IMR-90 (cell line): ENCODE data around the gene CDON. TPM values are rescaled to one million over a fixed set of nuclear protein-coding genes. Genes with fewer than 3 reads are reported as not detected.

ENCODE experiments used
- ATAC-seq: fragments of 200-7000 bp; cut with Tn5 transposase; 2 replicates; pipeline ENCODE4 v1.9.1; 2020; ENCODE audit warnings: low read depth, mild to moderate bottlenecking, moderate library complexity
- BruUV-seq: library from RNA; stranded (reverse); fragments of 400-500 nt; replicated peaks from 2 replicates; lab custom pipeline; 2021; lab: Mats Ljungman, UMichigan
- CTCF ChIA-PET: fragments of 300-600 bp; formaldehyde crosslinking; extraction: SDS; loops from one replicate; lab custom pipeline; 2021; ENCODE audit warnings: antibody characterized with exemption; lab: Yijun Ruan, JAX
- POLR2A ChIA-PET: fragments of 300-600 bp; sonication (Branson Sonifier 250); formaldehyde crosslinking; loops from one replicate; lab custom pipeline; 2022; ENCODE audit warnings: antibody characterized with exemption; ENCODE audit not compliant: unreplicated experiment; lab: Charles Lee
- DNase-seq: peaks from one replicate; pipeline ENCODE4 v3.0.0; 2013
- H2AFZ ChIP-seq: replicated peaks from 2 replicates; pipeline ENCODE3; 2013; ENCODE audit warnings: low read length, mild to moderate bottlenecking; ENCODE audit not compliant: poor library complexity
- H2AK5ac ChIP-seq: 2 replicates; pipeline ENCODE4 v1.6.1; 2013; ENCODE audit warnings: low read depth, low read length, inconsistent platforms
- H2AK9ac ChIP-seq: replicated peaks from 2 replicates; pipeline ENCODE3; 2013; ENCODE audit warnings: mild to moderate bottlenecking, low read depth, low read length, moderate library complexity; ENCODE audit not compliant: poor library complexity
- H2BK120ac ChIP-seq: 2 replicates; pipeline ENCODE4 v1.6.1; 2013; ENCODE audit warnings: low read depth, low read length, inconsistent platforms
- H2BK15ac ChIP-seq: 3 replicates; pipeline ENCODE4 v1.6.1; 2013; ENCODE audit warnings: low read depth, low read length, inconsistent platforms
- H2BK20ac ChIP-seq: 2 replicates; pipeline ENCODE4 v1.6.1; 2013; ENCODE audit warnings: low read depth, mild to moderate bottlenecking, inconsistent platforms, low read length, moderate library complexity
- H2BK5ac ChIP-seq: 2 replicates; pipeline ENCODE4 v1.6.1; 2013; ENCODE audit warnings: mild to moderate bottlenecking, low read depth, low read length, inconsistent platforms; ENCODE audit not compliant: poor library complexity, severe bottlenecking
- H3K14ac ChIP-seq: replicated peaks from 2 replicates; pipeline ENCODE4 v1.6.1; 2013; ENCODE audit warnings: low read depth, low read length, inconsistent platforms
- H3K18ac ChIP-seq: 2 replicates; pipeline ENCODE4 v1.6.1; 2013; ENCODE audit warnings: low read depth, low read length, control low read depth
- H3K23ac ChIP-seq: 2 replicates; pipeline ENCODE4 v1.6.1; 2013; ENCODE audit warnings: low read depth, low read length, inconsistent platforms
- H3K27ac ChIP-seq: 2 replicates; pipeline ENCODE4 v1.5.1; 2013; ENCODE audit warnings: mild to moderate bottlenecking, control low read depth, low read length; ENCODE audit not compliant: insufficient read depth
- H3K27me3 ChIP-seq: 2 replicates; pipeline ENCODE4 v1.6.1; 2013; ENCODE audit warnings: low read length; ENCODE audit not compliant: control insufficient read depth, insufficient read depth
- H3K36me3 ChIP-seq: 2 replicates; pipeline ENCODE4 v1.6.1; 2013; ENCODE audit warnings: low read length, mixed read lengths; ENCODE audit not compliant: control insufficient read depth, insufficient read depth
- H3K4ac ChIP-seq: 2 replicates; pipeline ENCODE4 v1.6.1; 2013; ENCODE audit warnings: low read depth, low read length, inconsistent platforms
- H3K4me1 ChIP-seq: 2 replicates; pipeline ENCODE4 v1.6.1; 2013; ENCODE audit warnings: low read length, mixed read lengths; ENCODE audit not compliant: control insufficient read depth, insufficient read depth
- H3K4me2 ChIP-seq: 2 replicates; pipeline ENCODE4 v1.6.1; 2013; ENCODE audit warnings: low read depth, mild to moderate bottlenecking, control low read depth, low read length, moderate library complexity
- H3K4me3 ChIP-seq: 2 replicates; pipeline ENCODE4 v1.5.1; 2013; ENCODE audit warnings: low read depth, mild to moderate bottlenecking, control low read depth, low read length, moderate library complexity; ENCODE audit not compliant: insufficient read depth
- H3K56ac ChIP-seq: 2 replicates; pipeline ENCODE4 v1.6.1; 2013; ENCODE audit warnings: low read length, inconsistent platforms; ENCODE audit not compliant: insufficient read depth; ENCODE audit errors: extremely low read depth
- H3K79me1 ChIP-seq, 2 experiments: 2 replicates each; pipeline ENCODE4 v1.6.1; 2013; ENCODE audit warnings: low read length in 2 of 2, inconsistent platforms in 1 of 2, low read depth in 1 of 2
- H3K9ac ChIP-seq: 2 replicates; pipeline ENCODE4 v1.6.1; 2013; ENCODE audit warnings: low read depth, low read length, control low read depth
- H3K9me1 ChIP-seq: 2 replicates; pipeline ENCODE4 v1.6.1; 2013; ENCODE audit warnings: low read length, inconsistent platforms; ENCODE audit not compliant: insufficient read depth
- H3K9me3 ChIP-seq: 2 replicates; pipeline ENCODE4 v1.6.1; 2013; ENCODE audit warnings: low read length; ENCODE audit not compliant: control insufficient read depth, insufficient read depth
- H4K20me1 ChIP-seq: 2 replicates; pipeline ENCODE4 v1.6.1; 2013; ENCODE audit warnings: low read length, inconsistent platforms; ENCODE audit not compliant: insufficient read depth
- H4K5ac ChIP-seq: 2 replicates; pipeline ENCODE4 v1.6.1; 2013; ENCODE audit warnings: mild to moderate bottlenecking, low read depth, low read length, control low read depth
- H4K8ac ChIP-seq, 2 experiments: 2 replicates each; pipeline ENCODE4 v1.6.1; 2013; ENCODE audit warnings: low read depth in 2 of 2, low read length in 2 of 2, control low read depth in 1 of 2, inconsistent platforms in 1 of 2
- H4K91ac ChIP-seq: 2 replicates; pipeline ENCODE4 v1.6.1; 2013; ENCODE audit warnings: low read depth, low read length, inconsistent platforms; ENCODE audit not compliant: insufficient read depth
- BHLHE40 ChIP-seq: fragments of 150-350 bp; IDR thresholded peaks from 2 replicates; pipeline ENCODE4 v1.6.1; 2016; ENCODE audit warnings: mild to moderate bottlenecking, low read depth, low read length
- RAD21 ChIP-seq: IDR thresholded peaks from 2 replicates; pipeline ENCODE4 v1.6.1; 2012; ENCODE audit warnings: low read length, improper control_type of control experiment
- WGBS, 2 experiments: methylation state at CpG; one replicate each; pipeline versions ENCODE4 v1.1.5 to v1.1.7; 2013; ENCODE audit warnings: missing lambda C conversion rate in 2 of 2; ENCODE audit not compliant: insufficient read length in 1 of 2; ENCODE audit errors: extremely low coverage in 2 of 2; 5-methylcytosine and 5-hydroxymethylcytosine counted together
- dilution Hi-C: fragments of 300-500 bp; cut with HindIII; formaldehyde crosslinking; loops from one replicate; pipeline ENCODE4 v1.14.3; 2018; ENCODE audit warnings: low sequenced_read_pairs; ENCODE audit not compliant: unreplicated experiment
- in situ Hi-C: fragments of 300-500 bp; cut with MboI; formaldehyde crosslinking; loops from 3 replicates; pipeline ENCODE4 v1.14.3; 2019; ENCODE audit warnings: low sequenced_read_pairs, inconsistent platforms, mixed read lengths
- intact Hi-C: fragments of 100-400 bp; cut with micrococcal nuclease; formaldehyde crosslinking; loops from 2 replicates; pipeline ENCODE4 v1.10.0; 2022
- polyA plus RNA-seq, 3 experiments: library from polyadenylated mRNA; depleted of rRNA; stranded (reverse); fragments of >200 nt; gene quantifications; 2 replicates each; pipeline ENCODE4 v1.2.3, GENCODE V29; 2012; ENCODE audit warnings: low replicate concordance in 1 of 3
- total RNA-seq: library from RNA; depleted of rRNA; stranded (reverse); fragments of >200 nt; gene quantifications from 2 replicates; pipeline ENCODE4 v1.2.3, GENCODE V29; 2012

CDON gene
- total and polyA plus RNA-seq, 2 of the 4 experiments (the other 2 are of a cell fraction), result 1.2 to 3.8 TPM

DNA sequence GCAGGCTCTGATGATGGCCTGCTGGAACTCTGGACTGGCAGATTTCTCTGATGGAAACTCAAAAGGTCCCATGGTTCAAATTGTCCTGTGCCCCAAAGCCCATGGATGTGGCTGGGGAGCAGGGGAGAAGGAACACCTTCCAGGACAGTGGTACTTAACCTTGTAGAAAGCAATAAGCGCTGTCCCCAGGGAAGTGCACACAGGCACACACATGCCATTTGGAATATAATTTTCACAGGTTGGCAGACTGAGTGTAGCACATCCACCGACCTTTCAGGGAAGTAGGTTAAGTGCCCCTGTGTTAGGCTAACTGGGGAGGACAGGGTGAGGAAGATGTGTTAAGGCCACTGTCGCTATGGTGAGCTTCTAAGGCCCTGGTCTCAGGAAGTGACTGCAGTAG is 140.5 kb downstream of the CDON start:
- Histone ChIP-seq H2AFZ (no peak overlapping the region), H3K27ac (no peak overlapping the region), H3K4me3 (no peak overlapping the region), H3K79me1 (no peaks in the 10 kb centered on the region), H2BK20ac (no peak overlapping the region), H2AK9ac (no peak overlapping the region), H2BK15ac (no peak overlapping the region), H4K8ac (no peak overlapping the region), H2AK5ac (no peak overlapping the region), H3K9me1 (no peaks in the 10 kb centered on the region), H3K9ac (no peak overlapping the region), H4K91ac (no peak overlapping the region), H2BK5ac (no peak overlapping the region), H3K14ac (no peak overlapping the region), H3K4me1 (no peaks in the 10 kb centered on the region), H3K4ac (no peak overlapping the region), H3K4me2 (no peak overlapping the region), H3K18ac (no peak overlapping the region), H3K9me3 (no peaks in the 10 kb centered on the region), H2BK120ac (no peak overlapping the region), H3K36me3 (no peaks in the 10 kb centered on the region), H3K27me3 (peaks cover 40% of the 10 kb centered on the region), H3K23ac (no peak overlapping the region), H4K5ac (no peak overlapping the region), H3K56ac (no peak overlapping the region), H4K20me1 (no peaks in the 10 kb centered on the region)
- dilution Hi-C loops, result loop anchor here (25.0 kb wide), 1 partner anchor 290 kb away; the partner anchor contains the start of genes FAM118B and RPUSD4
- CTCF ChIA-PET, result no interaction called here
- no peak for DNase-seq
- intact Hi-C loops, result loop anchor here (2.0 kb wide), 1 partner anchor 141 kb away; the partner anchor contains the start of gene CDON
- ATAC-seq, result no peak
- TF ChIP-seq RAD21, result no peak
- TF ChIP-seq BHLHE40, result no peak
- POLR2A ChIA-PET, result no interaction called here
- in situ Hi-C loops, result no loop called here
- whole genome bisulfite sequencing, 2 experiments, result no CpG with 5 or more reads among the region's 3 CpGs
- BruUV-seq, result no TSS peak
